HCT116 (cell line): ENCODE data around the gene JAK1. TPM values are rescaled to one million over a fixed set of nuclear protein-coding genes. Genes with fewer than 3 reads are reported as not detected.

Source experiments
- ATAC-seq: fragments of 200-7000 bp; cut with Tn5 transposase; 2 replicates; pipeline ENCODE4 v1.9.1; 2020; ENCODE audit warnings: mild to moderate bottlenecking, moderate library complexity
- BruUV-seq: library from RNA; stranded (reverse); fragments of 400-500 nt; replicated peaks from 2 replicates; lab custom pipeline; 2021; lab: Mats Ljungman, UMichigan
- CTCF ChIA-PET: fragments of 300-600 bp; sonication (Branson Sonifier 250); formaldehyde crosslinking; loops from one replicate; lab custom pipeline; 2021; ENCODE audit warnings: antibody characterized with exemption; lab: Charles Lee
- POLR2A ChIA-PET: fragments of 300-600, 350-600 bp; sonication (Branson Sonifier 250); formaldehyde crosslinking; loops from one replicate; lab custom pipeline; 2021; ENCODE audit warnings: antibody characterized with exemption; lab: Charles Lee
- RAD21 ChIA-PET, 2 experiments: fragments of 300-600 bp; sonication (Branson Sonifier 250); formaldehyde crosslinking; loops; one replicate each; lab custom pipeline; 2023; ENCODE audit warnings: low total read pairs in 2 of 2; ENCODE audit not compliant: uncharacterized antibody in 2 of 2, unreplicated experiment in 2 of 2, low non-redundant PET in 1 of 2; lab: Charles Lee
- DNase-seq: peaks from one replicate; pipeline ENCODE4 v3.0.0-alpha.2; 2010; ENCODE audit warnings: low read depth, low spot score
- H2AFZ ChIP-seq: fragments of 200-600 bp; shearing (Covaris generic), sonication (generic); 2 replicates; pipeline ENCODE4 v1.6.1; 2017; ENCODE audit warnings: low read depth, mixed run types, mixed read lengths, antibody characterized with exemption, low read length; ENCODE audit not compliant: poor library complexity, severe bottlenecking
- H3K27ac ChIP-seq: 2 replicates; pipeline ENCODE4 v1.5.1; 2012; ENCODE audit warnings: low read depth, low read length
- H3K27me3 ChIP-seq: fragments of 200-600 bp; sonication (generic); 2 replicates; pipeline ENCODE4 v1.6.1; 2016; ENCODE audit warnings: mixed run types, low read length, mixed read lengths; ENCODE audit not compliant: insufficient read depth
- H3K36me3 ChIP-seq, 2 experiments: fragments of 200-500 bp in 1 of 2; fragments of 200-600 bp in 1 of 2; sonication (Bioruptor generic) in 1 of 2; sonication (generic) in 1 of 2; 2 replicates each; pipeline versions ENCODE4 v1.5.1 to v1.6.1; 2014 to 2016; ENCODE audit warnings: low read length in 2 of 2, inconsistent platforms in 1 of 2, mixed read lengths in 1 of 2, mixed run types in 1 of 2; ENCODE audit not compliant: insufficient read depth in 2 of 2, control insufficient read depth in 1 of 2
- H3K4me1 ChIP-seq, 2 experiments: fragments of 200-600 bp in 1 of 2; sonication (generic) in 1 of 2; 2 replicates each; pipeline versions ENCODE4 v1.5.1 to v1.6.1; 2012 to 2017; ENCODE audit warnings: low read length in 2 of 2, inconsistent platforms in 1 of 2, mild to moderate bottlenecking in 1 of 2, mixed read lengths in 1 of 2, mixed run types in 1 of 2, moderate library complexity in 1 of 2; ENCODE audit not compliant: insufficient read depth in 2 of 2, control insufficient read depth in 1 of 2
- H3K4me2 ChIP-seq: fragments of 200-600 bp; sonication (generic); 2 replicates; pipeline ENCODE4 v1.6.1; 2017; ENCODE audit warnings: mixed run types, low read length, mixed read lengths
- H3K4me3 ChIP-seq, 2 experiments: fragments of 200-600 bp in 1 of 2; sonication (generic) in 1 of 2; replicated peaks in 1 of 2; 2 replicates each; pipeline ENCODE4 v1.5.1; 2011 to 2016; ENCODE audit warnings: low read length in 2 of 2, control low read depth in 1 of 2, low read depth in 1 of 2, mild to moderate bottlenecking in 1 of 2, mixed read lengths in 1 of 2, mixed run types in 1 of 2
- H3K79me2 ChIP-seq: fragments of 200-600 bp; sonication (generic); 2 replicates; pipeline ENCODE4 v1.6.1; 2017; ENCODE audit warnings: mild to moderate bottlenecking, mixed run types, low read length, moderate library complexity, mixed read lengths; ENCODE audit not compliant: insufficient read depth
- H3K9ac ChIP-seq: fragments of 200-600 bp; sonication (generic); 2 replicates; pipeline ENCODE4 v1.6.1; 2016; ENCODE audit warnings: low read length, mixed read lengths
- H3K9me2 ChIP-seq: fragments of 200-600 bp; sonication (generic), shearing (Covaris generic); 2 replicates; pipeline ENCODE4 v1.6.1; 2017; ENCODE audit warnings: mixed run types, mild to moderate bottlenecking, moderate library complexity; ENCODE audit not compliant: insufficient read depth
- H3K9me3 ChIP-seq, 2 experiments: fragments of 200-500 bp in 1 of 2; fragments of 200-600 bp in 1 of 2; sonication (Bioruptor generic) in 1 of 2; sonication (generic) in 1 of 2; 2 replicates each; pipeline ENCODE4 v1.6.1; 2014 to 2017; ENCODE audit warnings: low read length in 2 of 2, mixed read lengths in 2 of 2, inconsistent platforms in 1 of 2, low read depth in 1 of 2, mild to moderate bottlenecking in 1 of 2, mixed run types in 1 of 2, moderate library complexity in 1 of 2; ENCODE audit not compliant: control insufficient read depth in 1 of 2, insufficient read depth in 1 of 2
- H4K20me1 ChIP-seq: fragments of 200-600 bp; sonication (generic), shearing (Covaris generic); 2 replicates; pipeline ENCODE4 v1.6.1; 2017; ENCODE audit warnings: mixed run types, mild to moderate bottlenecking, moderate library complexity; ENCODE audit not compliant: insufficient read depth
- CBX3 ChIP-seq: IDR thresholded peaks from 2 replicates; pipeline ENCODE4 v1.6.1; 2012; ENCODE audit warnings: low read depth
- CEBPB ChIP-seq: IDR thresholded peaks from 2 replicates; pipeline ENCODE4 v1.6.1; 2012; ENCODE audit warnings: low read depth
- EGR1 ChIP-seq: IDR thresholded peaks from 2 replicates; pipeline ENCODE4 v1.6.1; 2012; ENCODE audit warnings: low read depth
- ELF1 ChIP-seq: IDR thresholded peaks from 2 replicates; pipeline ENCODE4 v1.6.1; 2012; ENCODE audit warnings: low read depth, borderline replicate concordance
- EZH2phosphoT487 ChIP-seq: fragments of 200-600 bp; IDR thresholded peaks from 2 replicates; pipeline ENCODE4 v1.6.1; 2018; ENCODE audit warnings: antibody characterized with exemption, borderline replicate concordance
- FOSL1 ChIP-seq: IDR thresholded peaks from 2 replicates; pipeline ENCODE4 v1.6.1; 2012; ENCODE audit warnings: low read depth
- POLR2A ChIP-seq: IDR thresholded peaks from 2 replicates; pipeline ENCODE4 v1.7.0; 2011; ENCODE audit warnings: borderline replicate concordance; ENCODE audit not compliant: insufficient read depth, insufficient read length; ENCODE audit errors: extremely low read depth
- POLR2AphosphoS5 ChIP-seq: IDR thresholded peaks from 2 replicates; pipeline ENCODE4 v1.6.1; 2011; ENCODE audit warnings: mild to moderate bottlenecking, low read depth, low read length, moderate library complexity
- RAD21 ChIP-seq: IDR thresholded peaks from 2 replicates; pipeline ENCODE4 v1.6.1; 2012; ENCODE audit warnings: low read depth, mild to moderate bottlenecking
- SIN3A ChIP-seq: IDR thresholded peaks from 2 replicates; pipeline ENCODE4 v1.6.1; 2012; ENCODE audit warnings: low read depth
- SP1 ChIP-seq: IDR thresholded peaks from 2 replicates; pipeline ENCODE4 v1.6.1; 2012; ENCODE audit warnings: low read depth
- TCF7L2 ChIP-seq: IDR thresholded peaks from 2 replicates; pipeline ENCODE4 v1.7.0; 2011; ENCODE audit warnings: borderline replicate concordance, inconsistent platforms; ENCODE audit not compliant: insufficient read depth, insufficient read length; ENCODE audit errors: extremely low read depth
- YY1 ChIP-seq: IDR thresholded peaks from 2 replicates; pipeline ENCODE4 v1.6.1; 2011; ENCODE audit warnings: low read length, low read depth, moderate library complexity, mild to moderate bottlenecking; ENCODE audit not compliant: insufficient replicate concordance; ENCODE audit errors: extremely low read depth
- ZFX ChIP-seq: fragments of 450-650 bp; IDR thresholded peaks from 2 replicates; pipeline ENCODE4 v1.6.1; 2017
- ZNF274 ChIP-seq: fragments of 200-500 bp; sonication (Bioruptor generic); IDR thresholded peaks from 2 replicates; pipeline ENCODE4 v1.6.1; 2014; ENCODE audit warnings: mild to moderate bottlenecking, low read depth, low read length, inconsistent platforms
- intact Hi-C: fragments of 100-400 bp; cut with micrococcal nuclease; formaldehyde crosslinking; loops from 2 replicates; pipeline ENCODE4 v1.10.0; 2022
- total RNA-seq: library from RNA; stranded (reverse); gene quantifications from one replicate; pipeline ENCODE4 v1.2.1, GENCODE V29; 2021; ENCODE audit not compliant: unreplicated experiment
- TF ChIP-seq, protein P1 (sequence below): IDR thresholded peaks from 2 replicates; pipeline ENCODE4 v1.6.1; 2012
- TF ChIP-seq, protein P2 (sequence below), 3 experiments: fragments of 200-600 bp in 1 of 3; sonication (generic) in 1 of 3; IDR thresholded peaks in 2 of 3; conservative IDR thresholded peaks in 1 of 3; 2 replicates each; pipeline ENCODE4 v1.5.1; 2012 to 2017; ENCODE audit warnings: low read depth in 2 of 3, low read length in 2 of 3, antibody characterized with exemption in 1 of 3, borderline replicate concordance in 1 of 3, control low read depth in 1 of 3, mild to moderate bottlenecking in 1 of 3, mixed read lengths in 1 of 3, mixed run types in 1 of 3, moderate library complexity in 1 of 3; ENCODE audit not compliant: insufficient read depth in 1 of 3
- TF ChIP-seq, protein P3 (sequence below): IDR thresholded peaks from 2 replicates; pipeline ENCODE4 v1.6.1; 2012; ENCODE audit warnings: low read depth
- TF ChIP-seq, protein P4 (sequence below): IDR thresholded peaks from 2 replicates; pipeline ENCODE4 v1.6.1; 2011; ENCODE audit warnings: mild to moderate bottlenecking, low read length, moderate library complexity; ENCODE audit not compliant: insufficient replicate concordance; ENCODE audit errors: extremely low read depth
- TF ChIP-seq, protein P5 (sequence below): IDR thresholded peaks from 2 replicates; pipeline ENCODE4 v1.6.1; 2012

JAK1 gene
- total RNA-seq, 1 experiment from 2014 or later, result 53.2 TPM

DNA sequence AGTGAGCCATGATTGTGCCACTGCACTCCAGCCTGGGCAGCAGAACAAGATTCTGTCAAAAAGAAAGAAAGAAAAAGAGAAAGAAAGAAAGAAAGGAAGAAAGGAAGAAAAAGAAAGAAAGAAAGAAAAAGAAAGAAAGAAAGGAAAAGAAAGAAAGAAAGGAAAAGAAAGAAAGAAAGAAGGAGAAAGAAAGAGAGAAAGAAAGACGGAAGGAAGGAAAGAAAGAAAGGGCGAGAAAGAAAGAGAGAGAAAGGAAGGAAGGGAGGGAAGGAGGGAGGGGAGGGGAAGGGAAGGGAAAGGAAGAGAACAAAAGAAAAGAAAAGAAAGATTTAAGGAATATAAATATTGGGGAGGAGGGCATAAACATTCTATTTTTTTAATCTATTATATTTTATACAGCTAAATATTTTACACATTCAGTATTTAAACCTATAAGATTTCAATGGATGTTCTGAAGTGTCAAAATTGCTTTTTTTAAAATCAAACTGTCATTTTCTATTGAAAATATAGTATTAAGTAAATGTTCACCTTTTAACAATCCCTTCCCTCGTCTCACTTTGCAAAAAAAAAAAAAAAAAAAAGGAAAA lies 6.8 kb upstream of the JAK1 start:
- ChIA-PET POLR2A (no interaction called here), RAD21 (no interaction called here), CTCF (no interaction called here)
- DNase-seq, result no peak
- no peak overlapping the region for H3K9ac ChIP-seq
- H3K27ac ChIP-seq, result no peak overlapping the region
- H3K4me3 ChIP-seq, result no peak overlapping the region
- no peaks in the 10 kb centered on the region for H3K27me3 ChIP-seq
- no peak for ATAC-seq
- H3K9me3 ChIP-seq, result no peaks in the 10 kb centered on the region
- BruUV-seq, result no TSS peak
- no peaks in the 10 kb centered on the region for H3K9me2 ChIP-seq
- H3K4me1 ChIP-seq, result no peaks in the 10 kb centered on the region
- intact Hi-C loops, result no loop called here
- H4K20me1 ChIP-seq, result no peaks in the 10 kb centered on the region
- no peaks in the 10 kb centered on the region for H3K79me2 ChIP-seq
- no peak overlapping the region for H3K4me2 ChIP-seq
- no peak overlapping the region for H2AFZ ChIP-seq
- H3K36me3 ChIP-seq, result no peaks in the 10 kb centered on the region
- TF ChIP-seq, protein P1, sequence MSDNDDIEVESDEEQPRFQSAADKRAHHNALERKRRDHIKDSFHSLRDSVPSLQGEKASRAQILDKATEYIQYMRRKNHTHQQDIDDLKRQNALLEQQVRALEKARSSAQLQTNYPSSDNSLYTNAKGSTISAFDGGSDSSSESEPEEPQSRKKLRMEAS, result no peak
- TF ChIP-seq SP1 (no peak), SIN3A (no peak), TCF7L2 (no peak), YY1 (no peak), EGR1 (no peak), RAD21 (no peak), CEBPB (no peak), ZNF274 (no peak), CBX3 (no peak), ELF1 (no peak), ZFX (no peak), POLR2AphosphoS5 (no peak), EZH2phosphoT487 (no peak), FOSL1 (no peak), POLR2A (no peak)
- TF ChIP-seq, protein P2, sequence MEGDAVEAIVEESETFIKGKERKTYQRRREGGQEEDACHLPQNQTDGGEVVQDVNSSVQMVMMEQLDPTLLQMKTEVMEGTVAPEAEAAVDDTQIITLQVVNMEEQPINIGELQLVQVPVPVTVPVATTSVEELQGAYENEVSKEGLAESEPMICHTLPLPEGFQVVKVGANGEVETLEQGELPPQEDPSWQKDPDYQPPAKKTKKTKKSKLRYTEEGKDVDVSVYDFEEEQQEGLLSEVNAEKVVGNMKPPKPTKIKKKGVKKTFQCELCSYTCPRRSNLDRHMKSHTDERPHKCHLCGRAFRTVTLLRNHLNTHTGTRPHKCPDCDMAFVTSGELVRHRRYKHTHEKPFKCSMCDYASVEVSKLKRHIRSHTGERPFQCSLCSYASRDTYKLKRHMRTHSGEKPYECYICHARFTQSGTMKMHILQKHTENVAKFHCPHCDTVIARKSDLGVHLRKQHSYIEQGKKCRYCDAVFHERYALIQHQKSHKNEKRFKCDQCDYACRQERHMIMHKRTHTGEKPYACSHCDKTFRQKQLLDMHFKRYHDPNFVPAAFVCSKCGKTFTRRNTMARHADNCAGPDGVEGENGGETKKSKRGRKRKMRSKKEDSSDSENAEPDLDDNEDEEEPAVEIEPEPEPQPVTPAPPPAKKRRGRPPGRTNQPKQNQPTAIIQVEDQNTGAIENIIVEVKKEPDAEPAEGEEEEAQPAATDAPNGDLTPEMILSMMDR (IDR thresholded peaks at IDR 0.05 in 2 of 3, conservative IDR thresholded peaks at IDR 0.05 in 1 of 3; ENCODE audit: borderline replicate concordance in 1 of 3, insufficient read depth in 1 of 3, low read depth in 2 of 3, low read length in 2 of 3), result no peak
- TF ChIP-seq, protein P3, sequence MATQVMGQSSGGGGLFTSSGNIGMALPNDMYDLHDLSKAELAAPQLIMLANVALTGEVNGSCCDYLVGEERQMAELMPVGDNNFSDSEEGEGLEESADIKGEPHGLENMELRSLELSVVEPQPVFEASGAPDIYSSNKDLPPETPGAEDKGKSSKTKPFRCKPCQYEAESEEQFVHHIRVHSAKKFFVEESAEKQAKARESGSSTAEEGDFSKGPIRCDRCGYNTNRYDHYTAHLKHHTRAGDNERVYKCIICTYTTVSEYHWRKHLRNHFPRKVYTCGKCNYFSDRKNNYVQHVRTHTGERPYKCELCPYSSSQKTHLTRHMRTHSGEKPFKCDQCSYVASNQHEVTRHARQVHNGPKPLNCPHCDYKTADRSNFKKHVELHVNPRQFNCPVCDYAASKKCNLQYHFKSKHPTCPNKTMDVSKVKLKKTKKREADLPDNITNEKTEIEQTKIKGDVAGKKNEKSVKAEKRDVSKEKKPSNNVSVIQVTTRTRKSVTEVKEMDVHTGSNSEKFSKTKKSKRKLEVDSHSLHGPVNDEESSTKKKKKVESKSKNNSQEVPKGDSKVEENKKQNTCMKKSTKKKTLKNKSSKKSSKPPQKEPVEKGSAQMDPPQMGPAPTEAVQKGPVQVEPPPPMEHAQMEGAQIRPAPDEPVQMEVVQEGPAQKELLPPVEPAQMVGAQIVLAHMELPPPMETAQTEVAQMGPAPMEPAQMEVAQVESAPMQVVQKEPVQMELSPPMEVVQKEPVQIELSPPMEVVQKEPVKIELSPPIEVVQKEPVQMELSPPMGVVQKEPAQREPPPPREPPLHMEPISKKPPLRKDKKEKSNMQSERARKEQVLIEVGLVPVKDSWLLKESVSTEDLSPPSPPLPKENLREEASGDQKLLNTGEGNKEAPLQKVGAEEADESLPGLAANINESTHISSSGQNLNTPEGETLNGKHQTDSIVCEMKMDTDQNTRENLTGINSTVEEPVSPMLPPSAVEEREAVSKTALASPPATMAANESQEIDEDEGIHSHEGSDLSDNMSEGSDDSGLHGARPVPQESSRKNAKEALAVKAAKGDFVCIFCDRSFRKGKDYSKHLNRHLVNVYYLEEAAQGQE, result no peak
- TF ChIP-seq, protein P4, sequence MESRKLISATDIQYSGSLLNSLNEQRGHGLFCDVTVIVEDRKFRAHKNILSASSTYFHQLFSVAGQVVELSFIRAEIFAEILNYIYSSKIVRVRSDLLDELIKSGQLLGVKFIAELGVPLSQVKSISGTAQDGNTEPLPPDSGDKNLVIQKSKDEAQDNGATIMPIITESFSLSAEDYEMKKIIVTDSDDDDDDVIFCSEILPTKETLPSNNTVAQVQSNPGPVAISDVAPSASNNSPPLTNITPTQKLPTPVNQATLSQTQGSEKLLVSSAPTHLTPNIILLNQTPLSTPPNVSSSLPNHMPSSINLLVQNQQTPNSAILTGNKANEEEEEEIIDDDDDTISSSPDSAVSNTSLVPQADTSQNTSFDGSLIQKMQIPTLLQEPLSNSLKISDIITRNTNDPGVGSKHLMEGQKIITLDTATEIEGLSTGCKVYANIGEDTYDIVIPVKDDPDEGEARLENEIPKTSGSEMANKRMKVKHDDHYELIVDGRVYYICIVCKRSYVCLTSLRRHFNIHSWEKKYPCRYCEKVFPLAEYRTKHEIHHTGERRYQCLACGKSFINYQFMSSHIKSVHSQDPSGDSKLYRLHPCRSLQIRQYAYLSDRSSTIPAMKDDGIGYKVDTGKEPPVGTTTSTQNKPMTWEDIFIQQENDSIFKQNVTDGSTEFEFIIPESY, result no peak
- TF ChIP-seq, protein P5, sequence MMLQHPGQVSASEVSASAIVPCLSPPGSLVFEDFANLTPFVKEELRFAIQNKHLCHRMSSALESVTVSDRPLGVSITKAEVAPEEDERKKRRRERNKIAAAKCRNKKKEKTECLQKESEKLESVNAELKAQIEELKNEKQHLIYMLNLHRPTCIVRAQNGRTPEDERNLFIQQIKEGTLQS, result no peak
